ENCODE results near the gene ILDR2. TPM values are rescaled to one million over a fixed set of nuclear protein-coding genes. Genes with fewer than 3 reads are reported as not detected.

ILDR2 gene
- total and polyA plus RNA-seq, 12 donors = 0.07 to 1.1 (median 0.20) TPM; not detected in 2

- no peaks in the 10 kb centered on the region for H3K9me3 ChIP-seq (replicated peaks in 1 of 3)
- no peak for TF ChIP-seq POLR2A (IDR thresholded peaks at IDR 0.05)
- no peak overlapping the region for H3K4me3 ChIP-seq
- no peaks in the 10 kb centered on the region for H3K36me3 ChIP-seq (replicated peaks in 1 of 2)
- 28 to 48% (median 47%) methylated on average over 1 of the region's 1 CpG for WGBS, 4 donors
- H3K4me1 ChIP-seq (replicated peaks in 1 of 2) = peaks cover 0 to 5% of the 10 kb centered on the region in 2 donors
- intact Hi-C loops (cut with DNase I) = no loop called here
- no peak overlapping the region for H3K27ac ChIP-seq
- H3K27me3 ChIP-seq = peaks cover 6% of the 10 kb centered on the region
- DNase-seq = no peak
These were observed 3.5 kb upstream of the ILDR2 start for GRCh38 chr1:166978821-166979220.

GRCh38 chr1:166977951-166978350 lies 2.6 kb upstream of the ILDR2 start:
- WGBS, 4 donors = 65 to 92% (median 89%) methylated on average over 2 of the region's 2 CpGs
- intact Hi-C loops (cut with DNase I) = no loop called here
- DNase-seq = no peak

GRCh38 chr1:166974647-166975345 lies 544 bp downstream of the ILDR2 start:
- H3K27ac ChIP-seq = no peak overlapping the region
- WGBS, 4 donors = 1 to 3% (median 2%) methylated on average over 17 of the region's 17 CpGs

More at GRCh38 chr1:166977951-166978350, 2.6 kb upstream of the ILDR2 start:
- Histone ChIP-seq H3K4me1 (replicated peaks in 1 of 2) (peaks cover 0 to 5% of the 10 kb centered on the region in 2 donors), H3K27me3 (peaks cover 8% of the 10 kb centered on the region), H3K4me3 (no peak overlapping the region), H3K27ac (no peak overlapping the region), H3K9me3 (replicated peaks in 1 of 3) (no peaks in the 10 kb centered on the region), H3K36me3 (replicated peaks in 1 of 2) (no peaks in the 10 kb centered on the region)
- TF ChIP-seq POLR2A (IDR thresholded peaks at IDR 0.05) = no peak
- TF ChIP-seq CTCF (IDR thresholded peaks at IDR 0.05) = no peak

GRCh38 chr1:166972826-166973225 lies 2.5 kb downstream of the ILDR2 start:
- intact Hi-C loops (cut with DNase I) = no loop called here
- Histone ChIP-seq H3K36me3 (replicated peaks in 1 of 2) (no peaks in the 10 kb centered on the region), H3K4me3 (no peak overlapping the region), H3K4me1 (replicated peaks in 1 of 2) (peaks cover 0 to 5% of the 10 kb centered on the region in 2 donors), H3K27ac (no peak overlapping the region), H3K9me3 (replicated peaks in 1 of 3) (no peaks in the 10 kb centered on the region), H3K27me3 (peaks cover 24% of the 10 kb centered on the region)
- WGBS, 4 donors = 23 to 37% (median 23%) methylated on average over 2 of the region's 2 CpGs
- no peak for DNase-seq
- no peak for TF ChIP-seq CTCF (IDR thresholded peaks at IDR 0.05)

More at GRCh38 chr1:166974647-166975345, 544 bp downstream of the ILDR2 start:
- peaks cover 24% of the 10 kb centered on the region for H3K27me3 ChIP-seq
- no peaks in the 10 kb centered on the region for H3K36me3 ChIP-seq (replicated peaks in 1 of 2)
- no peak for DNase-seq
- peak overlapping the region in 1 of 4 donors; percentile 94 for H3K4me3 ChIP-seq
- H3K9me3 ChIP-seq (replicated peaks in 1 of 3) = no peaks in the 10 kb centered on the region
- intact Hi-C loops (cut with DNase I) = no loop called here
- TF ChIP-seq CTCF (IDR thresholded peaks at IDR 0.05) = no peak
- no peak for TF ChIP-seq POLR2A (IDR thresholded peaks at IDR 0.05)
- peaks cover 0 to 5% of the 10 kb centered on the region in 2 donors for H3K4me1 ChIP-seq (replicated peaks in 1 of 2)

GRCh38 chr1:166972193-166972592 lies 3.1 kb downstream of the ILDR2 start:
- WGBS, 4 donors = 45 to 63% (median 52%) methylated on average over 3 of the region's 3 CpGs
- H3K27me3 ChIP-seq = peaks cover 24% of the 10 kb centered on the region
- H3K27ac ChIP-seq = no peak overlapping the region
- TF ChIP-seq CTCF (IDR thresholded peaks at IDR 0.05) (no peak), POLR2A (IDR thresholded peaks at IDR 0.05) (no peak)
- H3K4me1 ChIP-seq (replicated peaks in 1 of 2) = peaks cover 0 to 5% of the 10 kb centered on the region in 2 donors
- no peaks in the 10 kb centered on the region for H3K9me3 ChIP-seq (replicated peaks in 1 of 3)
- H3K4me3 ChIP-seq = no peak overlapping the region
- no peaks in the 10 kb centered on the region for H3K36me3 ChIP-seq (replicated peaks in 1 of 2)
- DNase-seq = no peak
- intact Hi-C loops (cut with DNase I) = no loop called here

Data from adrenal gland (tissue), 12 donors.